GM23338 (cell line): Measurements from ENCODE around the gene YIPF7. TPM values are rescaled to one million over a fixed set of nuclear protein-coding genes. Genes with fewer than 3 reads are reported as not detected.

Experiments
- ATAC-seq: fragments of 200-7000 bp; cut with Tn5 transposase; 3 replicates; pipeline ENCODE4 v1.9.1; 2020
- DNase-seq: peaks from one replicate; pipeline ENCODE4 v3.0.0-alpha.2; 2015; ENCODE audit warnings: low spot score
- H2AFZ ChIP-seq: fragments of 200-600 bp; sonication (generic); 2 replicates; pipeline ENCODE4 v1.8.0; 2016; ENCODE audit warnings: antibody characterized with exemption, mild to moderate bottlenecking, moderate library complexity
- H3F3A ChIP-seq: fragments of 200-600 bp; sonication (generic); replicated peaks from 2 replicates; pipeline ENCODE4 v1.8.0; 2017; ENCODE audit warnings: antibody characterized with exemption, mixed run types, low read depth
- H3K27ac ChIP-seq: fragments of 200-600 bp; sonication (generic); 2 replicates; pipeline ENCODE4 v1.6.1; 2016; ENCODE audit warnings: low read depth
- H3K27me3 ChIP-seq: fragments of 200-600 bp; sonication (generic); 2 replicates; pipeline ENCODE4 v1.8.0; 2016; ENCODE audit warnings: mild to moderate bottlenecking, mixed run types, moderate library complexity; ENCODE audit not compliant: insufficient read depth
- H3K36me3 ChIP-seq: fragments of 200-600 bp; sonication (generic); 2 replicates; pipeline ENCODE4 v1.8.0; 2016; ENCODE audit warnings: mild to moderate bottlenecking; ENCODE audit not compliant: insufficient read depth
- H3K4me1 ChIP-seq: fragments of 200-600 bp; sonication (generic); 2 replicates; pipeline ENCODE4 v1.8.0; 2016; ENCODE audit warnings: mild to moderate bottlenecking, moderate library complexity; ENCODE audit not compliant: insufficient read depth
- H3K4me2 ChIP-seq: fragments of 200-600 bp; sonication (generic); 2 replicates; pipeline ENCODE4 v1.7.1; 2017; ENCODE audit warnings: mixed run types
- H3K4me3 ChIP-seq: fragments of 200-600 bp; sonication (generic); 2 replicates; pipeline ENCODE4 v1.6.1; 2016; ENCODE audit warnings: mixed run types
- H3K79me2 ChIP-seq: fragments of 200-600 bp; sonication (generic); replicated peaks from 2 replicates; pipeline ENCODE4 v1.8.0; 2017; ENCODE audit warnings: mild to moderate bottlenecking; ENCODE audit not compliant: insufficient read depth
- H3K9me2 ChIP-seq: fragments of 200-600 bp; sonication (generic); 2 replicates; pipeline ENCODE4 v1.8.0; 2017; ENCODE audit not compliant: insufficient read depth
- H4K20me1 ChIP-seq: fragments of 200-600 bp; sonication (generic); replicated peaks from 2 replicates; pipeline ENCODE4 v1.8.0; 2017; ENCODE audit warnings: mild to moderate bottlenecking; ENCODE audit not compliant: insufficient read depth
- H3K27ac Mint-ChIP-seq: 2 replicates; pipeline ENCODE4 v1.8.0; 2020; ENCODE audit warnings: inconsistent platforms, mild to moderate bottlenecking, moderate library complexity, mixed read lengths
- H3K27me3 Mint-ChIP-seq: 3 replicates; pipeline ENCODE4 v1.8.0; 2022; ENCODE audit warnings: low read depth, mild to moderate bottlenecking, moderate library complexity, mixed read lengths, inconsistent platforms; ENCODE audit not compliant: insufficient read depth, poor library complexity
- H3K36me3 Mint-ChIP-seq: 3 replicates; pipeline ENCODE4 v1.8.0; 2021; ENCODE audit warnings: low read depth, mild to moderate bottlenecking, inconsistent platforms, moderate library complexity, mixed read lengths
- H3K4me1 Mint-ChIP-seq: 3 replicates; pipeline ENCODE4 v1.8.0; 2020; ENCODE audit warnings: mild to moderate bottlenecking, inconsistent platforms, mixed read lengths
- H3K4me3 Mint-ChIP-seq: 3 replicates; pipeline ENCODE4 v1.8.0; 2021; ENCODE audit warnings: moderate library complexity, mild to moderate bottlenecking, inconsistent platforms, mixed read lengths
- H3K9me3 Mint-ChIP-seq: 3 replicates; pipeline ENCODE4 v1.8.0; 2020; ENCODE audit warnings: moderate library complexity, mild to moderate bottlenecking, inconsistent platforms, mixed read lengths
- CREB1 ChIP-seq: fragments of 250-450 bp; sonication (Bioruptor Pico); IDR thresholded peaks from 2 replicates; pipeline ENCODE4 v1.5.0; 2020; ENCODE audit warnings: low read depth, mild to moderate bottlenecking, moderate library complexity
- CTCF ChIP-seq, 2 experiments: fragments of 200-600 bp in 1 of 2; sonication (generic) in 1 of 2; conservative IDR thresholded peaks; 2 replicates each; pipeline versions ENCODE4 v1.5.1 to v1.6.1; 2016 to 2017; ENCODE audit warnings: antibody characterized with exemption in 2 of 2, low read depth in 2 of 2, mild to moderate bottlenecking in 2 of 2, moderate library complexity in 1 of 2
- ETS1 ChIP-seq: IDR thresholded peaks from 2 replicates; pipeline ENCODE4 v1.6.1; 2016; ENCODE audit warnings: antibody characterized with exemption
- EZH2 ChIP-seq: fragments of 200-600 bp; sonication (generic); IDR thresholded peaks from one replicate; pipeline ENCODE4 v1.8.0; 2017; ENCODE audit warnings: antibody characterized with exemption, mild to moderate bottlenecking, low read depth; ENCODE audit not compliant: unreplicated experiment
- EZH2phosphoT487 ChIP-seq: fragments of 200-600 bp; sonication (generic); IDR thresholded peaks from one replicate; pipeline ENCODE4 v1.8.1; 2018; ENCODE audit warnings: antibody characterized with exemption; ENCODE audit not compliant: unreplicated experiment
- NANOG ChIP-seq: IDR thresholded peaks from 2 replicates; pipeline ENCODE4 v1.6.1; 2016; ENCODE audit warnings: antibody characterized with exemption, borderline replicate concordance
- STAT1 ChIP-seq: IDR thresholded peaks from one replicate; pipeline ENCODE4 v1.6.1; 2016; ENCODE audit warnings: antibody characterized with exemption; ENCODE audit not compliant: unreplicated experiment
- ZNF331 ChIP-seq: fragments of 250-450 bp; sonication (Bioruptor Pico); IDR thresholded peaks from 2 replicates; pipeline ENCODE4 v1.5.0; 2020; ENCODE audit warnings: low read depth, mild to moderate bottlenecking, moderate library complexity
- ZNF462 ChIP-seq: fragments of 250-450 bp; sonication (Bioruptor Pico); IDR thresholded peaks from 2 replicates; pipeline ENCODE4 v1.5.0; 2020; ENCODE audit warnings: mild to moderate bottlenecking, moderate library complexity
- polyA plus RNA-seq: library from polyadenylated mRNA; unstranded; fragments of >200 nt; fragmentation: Nextera tagmentation; extraction: Ambion mirVana; gene quantifications from 2 replicates; pipeline ENCODE4 v1.2.1, GENCODE V29; 2016
- total RNA-seq: library from RNA; depleted of rRNA; stranded (reverse); fragments of >200 nt; shearing (Covaris generic); gene quantifications from 2 replicates; pipeline ENCODE4 v1.2.3, GENCODE V29; 2014

The YIPF7 gene
- total and polyA plus RNA-seq, 2 experiments from 2014 or later = not detected

- H3K79me2 ChIP-seq = no peaks in the 10 kb centered on the region
- H3K4me3 ChIP-seq = no peak overlapping the region
- no peaks in the 10 kb centered on the region for H3K9me2 ChIP-seq
- ATAC-seq (no peak), DNase-seq (no peak)
- H4K20me1 ChIP-seq = no peaks in the 10 kb centered on the region
- Mint-ChIP-seq H3K9me3 (no peaks in the 10 kb centered on the region), H3K4me3 (no peak overlapping the region), H3K36me3 (no peaks in the 10 kb centered on the region), H3K27ac (no peak overlapping the region), H3K4me1 (peaks cover 8% of the 10 kb centered on the region; the same call in 2 of the 3 replicates), H3K27me3 (no peaks in the 10 kb centered on the region)
- no peaks in the 10 kb centered on the region for H3K36me3 ChIP-seq
- no peak overlapping the region for H3K4me2 ChIP-seq
- H3F3A ChIP-seq = no peaks in the 10 kb centered on the region
- no peaks in the 10 kb centered on the region for H3K4me1 ChIP-seq
- TF ChIP-seq ZNF331 (CRISPR knock-in tag) (no peak), ZNF462 (CRISPR knock-in tag) (no peak), EZH2phosphoT487 (no peak), EZH2 (no peak), ETS1 (no peak)
- H3K27ac ChIP-seq = no peak overlapping the region
- H3K27me3 ChIP-seq = no peaks in the 10 kb centered on the region
- H2AFZ ChIP-seq = 0 out of 2 replicates have a peak overlapping the region, but pooled peaks have one; percentile 53
Observed at GRCh38 chr4:44660396-44660795, 9.0 kb upstream of the YIPF7 start.

GRCh38 chr4:44652002-44652401 is 577 bp upstream of the YIPF7 start:
- H3F3A ChIP-seq = no peaks in the 10 kb centered on the region
- no peak overlapping the region for H3K4me2 ChIP-seq
- Mint-ChIP-seq H3K4me3 (no peak overlapping the region), H3K27me3 (no peaks in the 10 kb centered on the region), H3K9me3 (no peaks in the 10 kb centered on the region), H3K27ac (no peak overlapping the region), H3K36me3 (no peaks in the 10 kb centered on the region), H3K4me1 (no peaks in the 10 kb centered on the region)
- no peaks in the 10 kb centered on the region for H3K27me3 ChIP-seq
- no peak overlapping the region for H2AFZ ChIP-seq
- DNase-seq (peak; percentile 20), ATAC-seq (peak; percentile 62)
- no peaks in the 10 kb centered on the region for H3K9me2 ChIP-seq
- H3K4me3 ChIP-seq = no peak overlapping the region
- H4K20me1 ChIP-seq = no peaks in the 10 kb centered on the region
- H3K4me1 ChIP-seq = no peaks in the 10 kb centered on the region
- no peak overlapping the region for H3K27ac ChIP-seq
- H3K36me3 ChIP-seq = no peaks in the 10 kb centered on the region
- H3K79me2 ChIP-seq = no peaks in the 10 kb centered on the region
- TF ChIP-seq CREB1 (CRISPR knock-in tag) (no peak), CTCF (conservative IDR thresholded peaks at IDR 0.05; ENCODE audit: low read depth in 2 of 2) (no peak), NANOG (no peak), ETS1 (no peak), STAT1 (no peak)
